ENCODE data around the gene SRL.

SRL gene
- long read RNA-seq, result 0 reads

GRCh38 chr16:4241928-4242283 lies at the start of gene SRL:
TSS of gene SRL (minus strand) at chr16:4242080. CDS start at chr16:4242067, 13 bp downstream.
- Histone ChIP-seq H3K27ac (replicated peaks) (no peak within 1 kb of the TSS), H3K4me3 (replicated peaks; ENCODE audit: insufficient read depth, low read length) (no peak within 1 kb of the TSS), H3K27me3 (ENCODE audit: insufficient read depth, poor library complexity, severe bottlenecking) (no peaks in the 10 kb centered on the region)
- no peak for TF ChIP-seq SPI1 (IDR thresholded peaks at IDR 0.05; ENCODE audit: borderline replicate concordance, low read depth)
- TF ChIP-seq GABPA (IDR thresholded peaks at IDR 0.05; ENCODE audit: low read depth), result no peak
- no peak for TF ChIP-seq REST (IDR thresholded peaks at IDR 0.05; ENCODE audit: insufficient replicate concordance, low read depth)
- TF ChIP-seq CTCF (IDR thresholded peaks at IDR 0.05; ENCODE audit: insufficient read depth, low read length), result no peak
- no peak for TF ChIP-seq POLR2AphosphoS5 (IDR thresholded peaks at IDR 0.05; ENCODE audit: low read depth)
- DNase-seq (ENCODE audit: low read depth in 1 of 2, low spot score in 1 of 2), result no peak

GRCh38 chr16:4290236-4290830 lies 48.5 kb upstream of the SRL start:
- no peak for TF ChIP-seq GABPA (IDR thresholded peaks at IDR 0.05; ENCODE audit: low read depth)
- no peak for TF ChIP-seq REST (IDR thresholded peaks at IDR 0.05; ENCODE audit: insufficient replicate concordance, low read depth)
- no peak for TF ChIP-seq POLR2AphosphoS5 (IDR thresholded peaks at IDR 0.05; ENCODE audit: low read depth)
- TF ChIP-seq CTCF (IDR thresholded peaks at IDR 0.05; ENCODE audit: insufficient read depth, low read length), result no peak
- TF ChIP-seq SPI1 (IDR thresholded peaks at IDR 0.05; ENCODE audit: borderline replicate concordance, low read depth), result no peak
- Histone ChIP-seq H3K27me3 (ENCODE audit: insufficient read depth, poor library complexity, severe bottlenecking) (no peaks in the 10 kb centered on the region), H3K27ac (replicated peaks) (no peak overlapping the region), H3K4me3 (replicated peaks; ENCODE audit: insufficient read depth, low read length) (no peak overlapping the region)
- peak; percentile 18 to 46 for DNase-seq (ENCODE audit: low read depth in 1 of 2, low spot score in 1 of 2)

- peak; percentile 50 to 71 for DNase-seq (ENCODE audit: low read depth in 1 of 2, low spot score in 1 of 2)
- H3K27ac ChIP-seq (replicated peaks), result no peak overlapping the region
- H3K4me3 ChIP-seq (replicated peaks; ENCODE audit: insufficient read depth, low read length), result peak overlapping the region; percentile 19
- TF ChIP-seq SPI1 (IDR thresholded peaks at IDR 0.05; ENCODE audit: borderline replicate concordance, low read depth), result no peak
- peak; percentile 42; the same call in 1 of the 2 replicates for TF ChIP-seq GABPA (IDR thresholded peaks at IDR 0.05; ENCODE audit: low read depth)
- peak; percentile 90 for TF ChIP-seq CTCF (IDR thresholded peaks at IDR 0.05; ENCODE audit: insufficient read depth, low read length)
- no peaks in the 10 kb centered on the region for H3K27me3 ChIP-seq (ENCODE audit: insufficient read depth, poor library complexity, severe bottlenecking)
These were observed 46.5 kb upstream of the SRL start for GRCh38 chr16:4288148-4288921.
